Nephron (organoid): ENCODE results near the gene OR56A1.

Source experiments
- H3K27ac Mint-ChIP-seq, 3 experiments: 2 replicates each; pipeline ENCODE4 v1.8.0; 2020; ENCODE audit warnings: mixed read lengths in 3 of 3, mild to moderate bottlenecking in 2 of 3, moderate library complexity in 1 of 3
- H3K27me3 Mint-ChIP-seq: 2 replicates; pipeline ENCODE4 v1.8.0; 2021; ENCODE audit warnings: low read depth, mild to moderate bottlenecking, moderate library complexity, mixed read lengths
- H3K36me3 Mint-ChIP-seq: 2 replicates; pipeline ENCODE4 v1.8.0; 2020; ENCODE audit warnings: low read depth, mixed read lengths
- H3K4me1 Mint-ChIP-seq: 2 replicates; pipeline ENCODE4 v1.8.0; 2020; ENCODE audit warnings: mixed read lengths
- H3K4me3 Mint-ChIP-seq, 3 experiments: 2 replicates each; pipeline ENCODE4 v1.8.0; 2020; ENCODE audit warnings: mild to moderate bottlenecking in 3 of 3, mixed read lengths in 3 of 3, moderate library complexity in 2 of 3
- H3K9me3 Mint-ChIP-seq: 2 replicates; pipeline ENCODE4 v1.8.0; 2020; ENCODE audit warnings: mixed read lengths
- TF ChIP-seq, protein P1 (sequence below), 3 experiments: fragments of 200-600 bp; sonication (generic); IDR thresholded peaks; one replicate each; pipeline ENCODE4 v1.5.0; 2021; ENCODE audit warnings: antibody characterized with exemption in 3 of 3; ENCODE audit not compliant: unreplicated experiment in 3 of 3

OR56A1 gene

DNA sequence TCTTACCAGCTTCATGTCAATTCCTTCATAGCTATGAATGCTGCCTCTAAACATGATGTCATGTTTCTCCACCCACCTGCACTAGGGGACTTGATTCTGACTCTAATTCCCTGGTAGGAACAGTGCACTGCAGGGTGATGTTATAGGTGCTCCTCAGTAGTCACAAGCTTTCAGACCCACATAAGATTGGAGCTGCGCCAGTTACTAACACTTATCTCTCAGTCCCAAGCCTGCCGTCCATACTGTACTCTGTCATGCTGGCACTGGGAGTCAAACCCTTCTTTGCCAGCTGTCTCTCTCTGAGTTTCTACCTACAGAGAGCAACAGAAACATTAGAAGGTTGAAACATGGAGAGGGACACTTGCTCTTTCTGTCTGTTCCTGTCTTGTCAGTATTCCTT lies 5.5 kb downstream of the OR56A1 start:
- Mint-ChIP-seq H3K36me3 (no peaks in the 10 kb centered on the region), H3K4me1 (no peaks in the 10 kb centered on the region), H3K4me3 (no peak overlapping the region), H3K27ac (no peak overlapping the region), H3K27me3 (peaks cover 11% of the 10 kb centered on the region), H3K9me3 (no peaks in the 10 kb centered on the region)
- TF ChIP-seq, protein P1, sequence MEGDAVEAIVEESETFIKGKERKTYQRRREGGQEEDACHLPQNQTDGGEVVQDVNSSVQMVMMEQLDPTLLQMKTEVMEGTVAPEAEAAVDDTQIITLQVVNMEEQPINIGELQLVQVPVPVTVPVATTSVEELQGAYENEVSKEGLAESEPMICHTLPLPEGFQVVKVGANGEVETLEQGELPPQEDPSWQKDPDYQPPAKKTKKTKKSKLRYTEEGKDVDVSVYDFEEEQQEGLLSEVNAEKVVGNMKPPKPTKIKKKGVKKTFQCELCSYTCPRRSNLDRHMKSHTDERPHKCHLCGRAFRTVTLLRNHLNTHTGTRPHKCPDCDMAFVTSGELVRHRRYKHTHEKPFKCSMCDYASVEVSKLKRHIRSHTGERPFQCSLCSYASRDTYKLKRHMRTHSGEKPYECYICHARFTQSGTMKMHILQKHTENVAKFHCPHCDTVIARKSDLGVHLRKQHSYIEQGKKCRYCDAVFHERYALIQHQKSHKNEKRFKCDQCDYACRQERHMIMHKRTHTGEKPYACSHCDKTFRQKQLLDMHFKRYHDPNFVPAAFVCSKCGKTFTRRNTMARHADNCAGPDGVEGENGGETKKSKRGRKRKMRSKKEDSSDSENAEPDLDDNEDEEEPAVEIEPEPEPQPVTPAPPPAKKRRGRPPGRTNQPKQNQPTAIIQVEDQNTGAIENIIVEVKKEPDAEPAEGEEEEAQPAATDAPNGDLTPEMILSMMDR (IDR thresholded peaks at IDR 0.05; ENCODE audit: unreplicated experiment in 3 of 3), result no peak

DNA sequence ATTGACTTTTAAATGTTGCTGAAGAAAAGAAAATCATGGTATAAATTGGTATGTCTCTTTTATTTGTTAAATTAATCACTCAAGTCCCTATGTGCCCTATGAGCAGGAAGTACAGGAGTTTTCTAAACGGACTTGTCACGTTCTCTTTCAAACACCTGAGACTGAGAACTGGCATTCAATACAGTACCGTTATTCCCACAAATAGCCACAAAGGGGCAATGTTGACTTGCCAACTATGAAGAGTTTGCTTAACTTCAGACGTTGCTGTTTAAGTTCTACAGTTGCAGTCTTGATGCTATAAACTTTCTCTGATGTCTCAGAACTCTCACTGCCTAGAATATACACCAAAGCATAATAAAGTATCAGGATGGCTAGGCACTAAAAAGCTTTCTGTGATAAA lies 7.6 kb downstream of the OR56A1 start:
- Mint-ChIP-seq H3K4me1 (no peaks in the 10 kb centered on the region), H3K36me3 (no peaks in the 10 kb centered on the region), H3K27ac (no peak overlapping the region), H3K4me3 (no peak overlapping the region), H3K27me3 (peaks cover 17% of the 10 kb centered on the region), H3K9me3 (no peaks in the 10 kb centered on the region)
- TF ChIP-seq, protein P1 (IDR thresholded peaks at IDR 0.05; ENCODE audit: unreplicated experiment in 3 of 3), result peak; percentile 56 to 68 (median 61)

DNA sequence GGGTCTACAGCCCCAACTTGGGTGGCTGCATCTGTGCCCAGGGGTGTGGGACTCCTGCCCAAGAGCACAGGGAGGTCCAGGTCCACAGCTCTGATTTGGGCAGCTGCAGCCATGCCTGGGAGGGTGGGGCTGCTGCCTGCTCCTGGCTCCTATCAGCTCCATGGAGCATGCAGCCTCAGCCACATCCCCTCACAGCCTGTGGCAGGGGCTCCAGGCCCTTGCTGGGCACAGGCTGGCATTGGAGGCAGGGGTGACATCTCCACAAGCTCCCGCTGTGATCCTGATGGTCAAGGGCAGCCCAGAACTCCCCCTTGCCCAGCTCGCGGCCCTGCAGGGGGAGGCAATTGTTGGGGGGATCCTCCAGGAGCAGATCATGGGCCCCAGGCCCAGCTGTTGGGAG lies 17.5 kb downstream of the OR56A1 start:
- TF ChIP-seq, protein P1 (IDR thresholded peaks at IDR 0.05; ENCODE audit: unreplicated experiment in 3 of 3), result no peak
- H3K9me3 Mint-ChIP-seq, result peaks cover 2% of the 10 kb centered on the region
- no peak overlapping the region for H3K27ac Mint-ChIP-seq
- H3K27me3 Mint-ChIP-seq, result peaks cover 8% of the 10 kb centered on the region
- no peaks in the 10 kb centered on the region for H3K36me3 Mint-ChIP-seq
- H3K4me1 Mint-ChIP-seq, result no peaks in the 10 kb centered on the region
- H3K4me3 Mint-ChIP-seq, result no peak overlapping the region

DNA sequence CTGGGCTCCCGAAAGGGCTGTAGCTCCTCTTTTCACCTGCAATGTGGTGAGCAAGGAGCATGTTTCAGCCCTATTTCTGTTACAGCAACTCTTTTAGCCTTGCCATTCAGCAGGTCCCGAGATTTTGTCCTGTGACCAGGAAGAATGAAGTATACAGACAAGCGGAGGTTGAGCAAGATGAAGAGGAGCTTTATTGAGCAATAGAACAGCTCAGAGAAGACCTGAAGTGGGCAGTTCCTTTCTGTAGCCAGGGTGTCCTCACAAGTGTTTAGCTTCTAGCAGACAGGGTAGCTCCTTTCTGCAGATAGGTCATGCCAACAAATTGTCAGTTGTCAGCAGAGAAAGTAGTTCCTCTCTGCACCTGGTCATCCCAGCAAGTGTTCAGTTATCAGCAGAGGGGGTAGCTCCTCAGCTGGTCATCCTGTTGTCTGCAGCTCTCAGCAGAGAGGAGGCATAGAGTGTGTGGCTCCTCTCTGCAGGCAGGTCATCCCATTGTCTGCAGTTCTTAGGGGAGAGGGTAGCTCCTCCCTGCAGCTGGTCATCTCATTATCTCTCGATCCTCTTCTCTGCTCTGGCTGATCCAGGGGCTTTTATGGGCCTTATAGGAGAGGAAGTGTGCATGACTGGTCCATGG lies 18.4 kb downstream of the OR56A1 start:
- Mint-ChIP-seq H3K27me3 (peaks cover 8% of the 10 kb centered on the region), H3K9me3 (peaks cover 2% of the 10 kb centered on the region), H3K4me3 (no peak overlapping the region), H3K36me3 (no peaks in the 10 kb centered on the region), H3K27ac (no peak overlapping the region), H3K4me1 (no peaks in the 10 kb centered on the region)
- TF ChIP-seq, protein P1 (IDR thresholded peaks at IDR 0.05; ENCODE audit: unreplicated experiment in 3 of 3), result no peak

DNA sequence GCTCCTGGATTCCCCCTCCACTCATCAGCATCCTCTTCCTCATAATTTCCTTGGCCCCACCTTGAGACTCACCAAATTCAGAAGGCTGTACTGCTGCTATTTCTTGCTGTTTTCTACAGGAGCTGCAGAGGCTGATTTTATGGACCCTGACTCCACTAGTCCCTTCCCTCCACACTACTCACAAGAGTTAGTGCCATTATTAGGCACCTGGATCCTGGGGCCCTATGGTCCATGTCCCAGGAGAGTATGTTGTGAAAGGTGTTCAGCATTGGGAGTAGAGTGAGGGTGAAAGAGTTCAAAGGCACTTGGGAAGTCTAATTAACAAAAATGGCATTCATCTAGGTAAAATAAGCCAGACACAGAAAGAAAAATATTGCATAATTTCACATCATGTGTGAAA lies 23.7 kb downstream of the OR56A1 start, which contains the start of gene OR56A4:
OR56A4 (minus strand) TSS at position 101 of the 400 bp plus-strand sequence. CDS start 3,954 bp downstream, outside the sequence.
- no peak within 1 kb of the TSS for H3K27ac Mint-ChIP-seq
- H3K9me3 Mint-ChIP-seq, result no peaks in the 10 kb centered on the region
- H3K4me3 Mint-ChIP-seq, result no peak within 1 kb of the TSS
- TF ChIP-seq, protein P1 (IDR thresholded peaks at IDR 0.05; ENCODE audit: unreplicated experiment in 3 of 3), result no peak
- H3K4me1 Mint-ChIP-seq, result no peaks in the 10 kb centered on the region
- peaks cover 4% of the 10 kb centered on the region for H3K27me3 Mint-ChIP-seq
- no peaks in the 10 kb centered on the region for H3K36me3 Mint-ChIP-seq

DNA sequence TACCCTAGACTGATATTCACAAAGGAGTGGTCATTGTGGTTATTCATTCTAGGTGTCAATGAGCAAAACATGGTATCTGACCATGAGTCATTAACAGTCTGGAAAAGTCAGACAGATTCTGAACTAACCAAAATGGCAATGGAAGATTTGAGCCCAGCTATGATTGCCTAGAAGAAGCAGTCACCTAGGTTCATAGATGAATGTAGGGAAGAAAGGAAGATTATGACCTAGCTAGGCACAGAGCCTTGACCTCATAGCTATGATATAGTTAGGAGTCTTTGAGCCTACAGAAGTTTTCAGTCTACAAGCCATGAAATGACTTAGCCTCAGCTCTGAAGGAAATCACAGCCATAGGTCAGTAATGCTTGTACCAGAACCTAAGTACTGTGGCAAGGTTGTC lies 24.2 kb downstream of the OR56A1 start:
- Mint-ChIP-seq H3K4me1 (no peaks in the 10 kb centered on the region), H3K4me3 (no peak overlapping the region), H3K27ac (no peak overlapping the region), H3K27me3 (peaks cover 4% of the 10 kb centered on the region), H3K36me3 (no peaks in the 10 kb centered on the region), H3K9me3 (no peaks in the 10 kb centered on the region)
- TF ChIP-seq, protein P1 (IDR thresholded peaks at IDR 0.05; ENCODE audit: unreplicated experiment in 3 of 3), result no peak
